Kidney epithelial cell (primary cell): ENCODE measurements around the gene MMP24. TPM values are rescaled to one million over a fixed set of nuclear protein-coding genes. Genes with fewer than 3 reads are reported as not detected.

Source experiments
- DNase-seq: peaks from one replicate; pipeline ENCODE4 v3.0.0-alpha.2; 2010; ENCODE audit warnings: low read depth
- H3K27me3 ChIP-seq: 2 replicates; pipeline ENCODE4 v1.6.0; 2011; ENCODE audit warnings: low read length; ENCODE audit not compliant: control insufficient read depth, insufficient read depth
- H3K36me3 ChIP-seq: 2 replicates; pipeline ENCODE4 v1.5.1; 2011; ENCODE audit warnings: low read length; ENCODE audit not compliant: control insufficient read depth, insufficient read depth
- H3K4me3 ChIP-seq: 2 replicates; pipeline ENCODE4 v1.5.1; 2011; ENCODE audit warnings: low read depth, mild to moderate bottlenecking, control low read depth, low read length
- total RNA-seq: library from RNA; depleted of rRNA; stranded (reverse); fragments of >200 nt; gene quantifications from 2 replicates; pipeline ENCODE4 v1.2.3, GENCODE V29; 2015
- TF ChIP-seq, protein P1 (sequence below): IDR thresholded peaks from 2 replicates; pipeline ENCODE4 v1.5.1; 2011; ENCODE audit warnings: mild to moderate bottlenecking, moderate library complexity, low read length, control low read depth, inconsistent platforms; ENCODE audit not compliant: insufficient read depth, poor library complexity, severe bottlenecking

MMP24 gene
- total RNA-seq, 1 donor from 2014 or later: 6.9 TPM

DNA sequence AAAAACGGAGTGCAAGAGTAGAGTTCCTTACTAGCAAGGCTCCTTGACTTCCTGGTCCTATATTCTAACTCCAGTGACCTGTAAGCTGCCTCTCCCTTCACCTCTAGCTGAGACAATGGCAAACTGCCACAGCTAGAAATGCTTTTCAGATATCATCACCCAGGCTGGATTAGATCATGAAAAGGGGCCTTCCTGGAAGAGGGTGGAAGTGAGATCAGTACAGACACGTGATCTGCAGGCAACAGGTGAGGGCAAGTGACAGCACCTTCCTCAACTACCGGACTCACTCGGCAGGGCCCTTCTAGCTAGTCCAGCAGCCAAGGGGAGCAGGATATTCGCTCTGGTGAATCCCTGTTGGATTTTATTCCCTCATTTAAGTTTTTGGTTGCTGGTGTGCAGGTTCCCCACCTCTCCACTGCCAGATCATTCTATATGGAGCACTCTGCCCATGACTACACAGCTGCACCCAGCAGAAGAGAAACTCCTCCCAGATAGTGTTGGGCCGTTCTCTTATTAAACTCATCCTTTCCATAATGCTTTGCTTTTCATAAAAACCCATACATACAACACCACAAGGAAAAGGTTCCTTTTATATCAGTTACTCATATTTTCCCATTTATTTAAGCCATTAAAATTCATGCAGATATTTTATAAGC lies 92.1 kb downstream of the MMP24 start:
- TF ChIP-seq, protein P1, sequence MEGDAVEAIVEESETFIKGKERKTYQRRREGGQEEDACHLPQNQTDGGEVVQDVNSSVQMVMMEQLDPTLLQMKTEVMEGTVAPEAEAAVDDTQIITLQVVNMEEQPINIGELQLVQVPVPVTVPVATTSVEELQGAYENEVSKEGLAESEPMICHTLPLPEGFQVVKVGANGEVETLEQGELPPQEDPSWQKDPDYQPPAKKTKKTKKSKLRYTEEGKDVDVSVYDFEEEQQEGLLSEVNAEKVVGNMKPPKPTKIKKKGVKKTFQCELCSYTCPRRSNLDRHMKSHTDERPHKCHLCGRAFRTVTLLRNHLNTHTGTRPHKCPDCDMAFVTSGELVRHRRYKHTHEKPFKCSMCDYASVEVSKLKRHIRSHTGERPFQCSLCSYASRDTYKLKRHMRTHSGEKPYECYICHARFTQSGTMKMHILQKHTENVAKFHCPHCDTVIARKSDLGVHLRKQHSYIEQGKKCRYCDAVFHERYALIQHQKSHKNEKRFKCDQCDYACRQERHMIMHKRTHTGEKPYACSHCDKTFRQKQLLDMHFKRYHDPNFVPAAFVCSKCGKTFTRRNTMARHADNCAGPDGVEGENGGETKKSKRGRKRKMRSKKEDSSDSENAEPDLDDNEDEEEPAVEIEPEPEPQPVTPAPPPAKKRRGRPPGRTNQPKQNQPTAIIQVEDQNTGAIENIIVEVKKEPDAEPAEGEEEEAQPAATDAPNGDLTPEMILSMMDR: no peak
- H3K27me3 ChIP-seq: no peaks in the 10 kb centered on the region
- DNase-seq: peak; percentile 94
- H3K36me3 ChIP-seq: no peaks in the 10 kb centered on the region
- H3K4me3 ChIP-seq: no peak overlapping the region

DNA sequence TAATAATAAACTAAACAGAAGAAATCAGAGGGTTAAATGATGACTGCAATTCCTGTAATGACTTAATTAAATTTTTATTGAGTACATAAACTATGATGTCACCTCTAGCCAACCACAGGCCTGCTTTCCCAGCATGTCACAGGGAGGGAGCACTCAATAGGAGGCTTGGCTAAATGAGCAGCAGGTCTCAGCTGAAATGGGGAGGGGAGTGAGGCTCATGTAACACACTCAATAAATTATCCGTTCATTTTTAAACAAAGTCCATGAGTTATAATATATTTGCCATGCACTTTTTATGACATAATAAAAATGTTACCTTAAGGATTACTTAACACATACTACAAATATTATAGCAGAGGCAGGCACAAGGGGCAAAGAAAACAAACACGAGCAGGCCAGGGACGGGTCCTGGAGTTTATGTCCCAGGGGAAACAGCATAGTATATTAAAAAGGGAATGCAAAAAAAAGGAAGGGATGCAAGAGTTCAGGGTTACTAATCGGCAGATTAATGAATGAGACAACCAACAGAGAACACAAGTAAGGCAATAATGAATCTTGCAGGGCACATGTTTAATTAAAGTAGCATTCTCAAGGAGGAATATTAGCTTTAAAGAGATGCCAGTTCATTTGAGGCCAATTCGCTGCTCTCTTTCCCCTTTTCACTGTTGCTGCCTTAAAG lies 92.8 kb downstream of the MMP24 start:
- Histone ChIP-seq H3K36me3 (no peaks in the 10 kb centered on the region), H3K27me3 (no peaks in the 10 kb centered on the region), H3K4me3 (no peak overlapping the region)
- TF ChIP-seq, protein P1: no peak
- no peak for DNase-seq

DNA sequence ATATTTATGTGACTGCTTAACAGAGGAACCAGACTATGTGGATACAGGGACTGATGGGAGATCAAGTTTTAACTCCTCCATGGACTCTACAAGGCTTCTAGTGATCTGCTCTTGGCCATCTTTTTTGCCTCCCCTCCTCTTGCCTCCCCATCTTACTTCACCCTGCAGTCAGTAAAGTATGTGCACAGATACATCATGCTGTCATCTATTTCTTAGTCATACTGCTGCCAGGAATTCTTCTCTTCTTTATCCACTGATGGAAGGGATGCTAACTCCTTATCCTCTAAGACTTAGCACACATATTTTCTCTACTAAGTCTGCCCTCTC lies 93.3 kb downstream of the MMP24 start:
- H3K4me3 ChIP-seq: no peak overlapping the region
- TF ChIP-seq, protein P1: no peak
- DNase-seq: no peak
- H3K27me3 ChIP-seq: no peaks in the 10 kb centered on the region
- H3K36me3 ChIP-seq: no peaks in the 10 kb centered on the region

DNA sequence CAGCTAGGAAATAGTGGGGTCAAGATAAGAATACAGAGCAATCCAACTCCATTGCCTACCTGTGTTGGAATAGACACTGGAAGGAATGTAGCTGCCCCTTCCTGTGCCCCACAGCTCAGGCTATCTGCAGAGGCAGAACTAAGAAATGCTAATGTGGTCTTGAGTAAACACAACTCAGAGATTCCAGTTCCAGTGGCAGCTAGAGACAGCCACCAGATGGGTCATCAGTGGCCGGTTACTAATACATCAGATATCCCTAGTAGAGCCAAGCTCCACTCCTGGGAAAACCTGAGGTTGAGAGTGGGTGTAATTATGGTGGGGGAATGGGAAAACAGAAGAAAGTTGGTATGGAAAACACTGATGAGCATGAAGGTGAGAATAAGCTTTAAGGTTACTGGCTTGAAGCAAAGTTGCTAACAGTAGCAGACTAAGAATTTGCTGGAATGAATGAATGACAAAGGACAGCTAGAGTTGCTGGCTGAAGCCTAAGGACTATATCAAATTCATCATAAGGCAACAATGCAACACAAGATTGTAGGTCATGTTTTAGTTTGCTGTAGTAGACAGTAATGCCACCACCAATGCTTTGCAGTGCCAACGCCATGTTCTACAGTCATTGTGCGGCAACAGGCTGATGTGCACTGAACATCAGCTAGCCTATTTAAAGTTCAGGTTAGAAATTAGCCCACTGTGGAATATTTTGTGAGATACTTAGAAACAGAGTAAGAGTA lies 94.1 kb downstream of the MMP24 start:
- Histone ChIP-seq H3K36me3 (no peaks in the 10 kb centered on the region), H3K4me3 (no peak overlapping the region), H3K27me3 (no peaks in the 10 kb centered on the region)
- peak; percentile 95 for DNase-seq
- TF ChIP-seq, protein P1: no peak

DNA sequence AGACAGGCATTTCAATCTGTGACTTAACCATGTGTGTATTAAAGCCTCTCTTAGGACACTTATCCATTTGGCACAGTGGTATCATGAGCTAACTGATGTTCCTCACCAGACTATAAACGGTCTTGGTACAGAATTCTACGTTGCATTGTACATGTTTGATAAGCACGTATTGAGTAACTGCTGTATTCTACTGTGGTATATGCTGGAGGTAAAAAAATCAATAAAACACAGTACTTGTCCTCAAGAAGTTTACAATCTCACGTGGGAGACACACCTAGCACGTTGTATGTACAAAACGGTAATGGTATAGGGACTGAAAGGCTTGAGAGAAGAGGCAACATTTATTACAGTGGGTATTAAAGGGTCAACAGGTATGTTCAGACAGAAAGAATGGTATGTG lies 98.9 kb downstream of the MMP24 start:
- no peaks in the 10 kb centered on the region for H3K27me3 ChIP-seq
- no peak overlapping the region for H3K4me3 ChIP-seq
- no peak for DNase-seq
- TF ChIP-seq, protein P1: no peak
- no peaks in the 10 kb centered on the region for H3K36me3 ChIP-seq
